NOMO-1 (cell line): ENCODE results near the gene POR.

Experiments
- DNase-seq, 2 experiments: peaks; one replicate each; lab custom pipeline; 2025; ENCODE audit not compliant: unreplicated experiment in 2 of 2; lab: John Stamatoyannopoulos, UW

Gene POR

DNA sequence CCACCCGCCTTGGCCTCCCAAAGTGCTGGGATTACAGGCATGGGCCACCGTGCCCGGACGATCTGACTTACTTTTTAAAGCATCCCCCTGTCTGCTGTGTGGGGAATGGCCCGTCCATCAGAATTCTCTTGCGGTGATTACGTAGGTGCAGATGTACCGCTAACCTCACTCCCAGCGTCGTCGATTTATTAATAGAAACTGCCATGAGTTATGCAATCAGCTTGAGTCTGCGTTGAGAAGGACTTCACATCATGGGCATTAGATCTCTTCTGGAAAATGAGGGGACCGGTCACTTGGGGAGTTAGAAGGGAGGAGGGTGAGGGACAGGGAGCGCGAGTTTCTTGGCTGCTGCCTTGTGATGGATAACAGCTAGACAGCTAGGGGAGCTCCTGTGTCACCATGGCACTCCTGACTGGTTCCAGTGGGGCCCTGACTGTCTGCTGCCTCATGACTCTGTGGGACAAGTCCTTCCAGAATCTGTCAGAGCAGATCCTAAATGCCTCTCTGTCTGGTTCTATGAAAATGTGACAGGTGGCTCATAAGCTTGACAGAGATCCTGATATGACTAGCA, 35.2 kb downstream of the POR start:
- DNase-seq, result peak; percentile 46 to 84

- peak; percentile 94 to 100 for DNase-seq
These were observed 36.6 kb downstream of the POR start for GRCh38 chr7:75951506-75951905.

DNA sequence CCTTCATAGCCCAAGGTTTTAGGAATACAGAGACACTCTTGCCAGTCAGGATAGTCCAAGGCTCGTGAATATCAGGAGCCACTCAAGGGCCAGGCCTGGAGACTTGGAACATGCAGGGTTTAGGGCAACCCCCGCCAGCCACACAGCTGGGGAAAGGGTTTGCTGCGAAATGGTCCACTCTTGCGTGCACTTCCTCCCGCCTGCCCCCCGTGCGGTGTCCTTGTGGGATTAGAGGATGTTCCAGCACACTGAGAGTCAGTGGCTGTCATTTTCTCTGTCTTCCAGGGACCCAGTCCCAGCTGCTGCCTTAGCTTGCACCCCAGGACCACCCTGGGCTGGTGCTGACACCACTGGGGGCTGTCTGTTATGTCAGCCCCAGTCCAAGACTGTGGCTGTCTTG, 38.5 kb downstream of the POR start:
- DNase-seq, result peak in 1 of 2 experiments; percentile 27

GRCh38 chr7:75953931-75954330, 39.0 kb downstream of the POR start:
- DNase-seq, result peak; percentile 71 to 96

- DNase-seq, result no peak
These were observed 40.5 kb downstream of the POR start for GRCh38 chr7:75955331-75955955.

GRCh38 chr7:75957021-75957736, 42.2 kb downstream of the POR start:
- DNase-seq, result no peak

DNA sequence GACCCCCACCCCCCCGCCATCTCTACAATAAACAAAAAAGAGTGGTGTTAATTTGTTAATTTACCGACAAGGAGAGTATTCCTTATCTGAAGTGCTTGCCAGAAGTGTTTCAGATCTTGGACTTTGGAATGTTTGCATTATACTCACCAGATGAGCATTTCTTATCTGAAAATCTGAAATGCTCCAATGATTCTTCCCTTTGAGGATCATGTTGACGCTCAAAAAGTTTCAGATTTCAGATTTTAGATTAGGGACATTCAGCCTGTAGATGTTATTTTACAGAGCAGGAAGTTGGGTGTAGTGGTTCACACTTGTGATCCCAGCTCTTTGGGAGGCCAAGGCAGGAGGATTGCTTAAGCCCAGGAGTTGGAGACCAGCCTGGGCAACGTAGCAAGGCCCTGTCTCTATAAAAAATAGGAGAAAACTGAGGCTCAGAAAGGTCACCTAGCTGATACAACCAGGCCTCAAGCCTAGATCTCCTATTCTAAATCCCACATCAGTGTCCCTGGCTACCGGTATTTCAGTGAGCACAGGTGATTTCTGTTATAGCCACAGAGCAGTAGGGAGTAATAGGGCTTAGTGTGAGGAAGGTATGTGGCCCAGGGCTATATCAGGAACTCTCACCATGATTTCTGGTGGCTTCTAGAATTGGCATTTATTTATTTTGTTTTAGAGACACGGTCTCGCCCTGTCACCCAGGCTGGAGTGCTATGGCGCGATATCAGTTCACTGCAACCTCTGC, 44.0 kb downstream of the POR start:
- no peak for DNase-seq

- DNase-seq, result no peak
These were observed 45.4 kb downstream of the POR start for GRCh38 chr7:75960372-75960771.

DNA sequence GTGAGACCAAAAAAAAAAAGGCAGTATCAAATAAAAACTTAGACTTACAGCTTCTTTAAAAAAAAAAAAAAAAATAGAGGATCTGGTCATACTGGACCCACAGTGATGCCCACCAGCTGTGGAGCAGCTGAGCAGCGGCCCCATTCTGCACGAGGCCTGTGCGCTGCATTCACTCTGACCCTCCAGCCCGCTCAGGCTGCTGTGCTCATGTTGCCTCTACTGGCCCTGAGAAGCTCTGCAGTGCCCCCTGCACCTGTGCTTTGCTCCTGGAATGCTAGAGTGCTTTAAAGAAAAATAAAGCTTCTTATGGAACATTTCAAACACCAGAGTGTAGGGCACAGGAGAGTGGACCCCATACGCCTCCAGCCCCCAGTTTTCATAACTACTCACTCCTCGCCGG, 46.3 kb downstream of the POR start:
- no peak for DNase-seq

DNA sequence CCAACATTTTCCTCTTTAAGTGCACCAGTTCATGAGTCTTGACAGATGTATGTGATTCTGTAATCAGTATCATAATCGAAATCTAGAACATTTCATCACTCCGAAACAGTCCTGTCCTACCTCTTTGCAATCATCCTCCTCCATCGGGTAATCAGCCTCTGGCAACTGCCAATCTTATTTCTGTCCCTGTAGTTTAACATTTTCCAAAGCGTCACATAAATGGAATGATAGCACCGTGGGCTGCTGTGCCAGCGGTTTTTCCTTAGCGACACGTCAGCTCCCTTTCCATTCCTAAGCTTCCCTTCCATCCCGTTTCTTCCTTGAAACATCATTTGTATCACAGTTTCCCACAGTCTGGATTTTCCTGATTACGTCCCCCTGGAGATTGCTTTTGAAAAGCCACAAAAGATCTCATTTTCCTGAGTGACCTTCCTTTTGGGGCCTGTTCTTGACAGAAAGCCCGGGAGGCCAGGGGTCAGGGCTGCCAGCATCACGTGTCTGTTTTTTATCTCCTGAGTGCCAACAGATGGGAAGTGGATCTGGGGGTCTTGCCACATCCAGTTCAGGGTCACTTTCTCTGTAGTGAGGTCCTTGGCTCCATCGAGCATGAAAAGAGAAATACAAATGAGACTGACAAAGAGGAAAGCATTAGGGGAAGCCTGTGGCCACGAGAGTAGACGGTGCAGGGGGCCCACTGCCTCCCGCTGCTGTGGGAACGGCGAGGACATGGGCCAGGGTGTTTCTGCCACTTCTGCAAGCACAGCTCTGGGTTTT, 47.8 kb downstream of the POR start:
- no peak for DNase-seq

DNA sequence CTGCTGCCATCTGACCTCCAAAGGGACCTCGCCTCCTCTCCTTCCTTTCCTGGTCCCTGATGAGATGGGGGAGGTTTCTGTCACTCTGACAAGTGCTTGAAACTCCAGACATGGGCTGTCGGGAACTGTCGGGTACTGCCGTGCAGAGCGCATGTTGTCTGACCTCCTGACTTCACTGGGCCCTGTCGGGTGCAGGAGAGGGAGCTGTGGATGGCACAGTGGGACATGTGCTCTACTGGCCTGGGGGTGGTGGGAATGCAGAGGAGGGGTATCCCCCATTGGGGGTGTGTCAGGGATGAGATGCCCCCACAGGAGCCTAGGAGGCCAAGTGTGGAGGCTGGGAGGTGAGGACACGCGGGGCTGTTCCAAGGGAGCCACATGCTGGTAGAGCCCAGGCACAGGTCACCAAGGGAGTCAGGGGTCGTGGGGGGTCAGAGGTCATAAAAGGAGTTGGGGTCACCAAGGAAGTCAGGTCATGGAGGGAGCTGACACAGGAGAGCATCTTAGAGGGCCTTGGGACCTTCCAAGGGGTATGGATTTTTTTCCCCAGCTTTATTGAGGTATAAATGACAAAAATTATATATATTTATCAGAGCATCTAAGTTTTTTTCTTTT, 48.5 kb downstream of the POR start:
- DNase-seq, result no peak

DNA sequence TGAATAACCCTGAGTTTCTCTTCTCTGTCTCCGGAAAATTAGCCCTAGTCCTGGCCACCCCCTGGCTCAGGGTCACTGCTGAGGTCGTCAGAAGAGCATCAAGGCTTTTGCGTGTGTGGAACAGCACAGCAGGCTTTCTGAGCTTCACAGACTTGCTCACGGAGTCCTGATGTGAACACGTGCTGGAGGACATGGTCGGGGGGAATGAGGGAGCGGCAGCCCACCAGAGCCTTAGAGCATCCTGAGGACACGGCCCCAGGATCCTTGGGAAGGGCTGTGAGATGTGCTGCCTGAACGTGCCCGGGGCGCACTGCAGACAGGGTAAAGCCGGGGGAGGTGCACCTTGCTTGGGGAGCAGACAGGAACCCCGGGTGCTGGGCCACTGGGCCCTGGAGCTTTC, 50.7 kb downstream of the POR start:
- DNase-seq, result no peak

DNA sequence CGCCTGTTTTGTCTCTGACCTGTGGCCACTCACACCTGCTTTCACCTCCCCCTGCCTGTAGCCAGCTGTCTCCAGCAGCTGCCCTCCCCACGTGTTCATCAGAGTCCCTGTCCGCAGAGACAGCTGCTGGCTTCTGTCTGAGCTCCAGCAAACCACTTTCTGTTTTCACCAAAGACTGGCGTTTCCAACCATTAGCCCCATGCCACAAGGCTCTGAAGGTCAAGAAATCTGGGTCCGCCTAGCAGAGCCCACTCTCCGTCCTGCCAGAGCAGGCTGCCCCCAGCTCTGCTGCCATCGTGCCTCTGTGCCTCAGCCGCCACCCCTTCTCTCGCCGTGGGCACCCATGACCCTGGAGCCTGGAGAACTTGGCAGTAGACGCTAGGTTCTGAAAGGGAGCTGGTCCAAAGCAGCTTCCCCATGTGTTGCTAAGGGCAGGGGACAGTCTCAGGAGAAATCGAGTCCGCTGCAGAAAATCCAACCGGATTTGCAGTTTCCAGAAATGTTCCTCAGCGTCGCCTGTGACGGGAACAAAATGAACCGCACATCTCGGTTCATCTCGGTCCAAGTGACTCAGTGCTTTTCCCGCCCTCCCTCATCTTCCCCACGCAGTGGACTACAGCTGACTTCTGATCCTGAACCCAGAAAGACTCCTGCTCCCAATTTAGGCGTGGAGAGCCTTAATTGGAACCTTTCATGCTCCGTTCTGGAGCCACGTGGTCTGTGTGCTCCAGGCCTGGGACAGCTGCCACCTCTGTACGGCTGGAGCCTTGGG, 51.4 kb downstream of the POR start:
- DNase-seq, result no peak

DNA sequence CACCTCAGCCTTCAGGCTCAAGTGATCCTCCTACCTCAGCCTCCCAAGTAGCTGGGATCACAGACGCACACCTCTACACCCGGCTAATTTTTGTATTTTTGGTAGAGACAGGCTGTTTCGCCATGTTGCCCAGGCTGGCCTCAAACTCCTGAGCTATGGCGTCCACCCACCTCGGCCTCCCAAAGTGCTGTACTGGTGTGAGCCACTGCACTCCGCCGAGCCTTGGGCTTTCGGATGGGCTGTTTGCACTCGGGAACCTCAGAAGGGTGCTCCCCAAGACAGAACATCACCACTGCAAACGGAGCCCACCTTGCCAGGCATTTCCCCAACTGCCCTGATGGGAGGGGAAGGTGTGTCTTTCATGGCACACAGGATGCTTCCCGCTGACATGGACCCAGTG, 52.1 kb downstream of the POR start:
- no peak for DNase-seq

DNA sequence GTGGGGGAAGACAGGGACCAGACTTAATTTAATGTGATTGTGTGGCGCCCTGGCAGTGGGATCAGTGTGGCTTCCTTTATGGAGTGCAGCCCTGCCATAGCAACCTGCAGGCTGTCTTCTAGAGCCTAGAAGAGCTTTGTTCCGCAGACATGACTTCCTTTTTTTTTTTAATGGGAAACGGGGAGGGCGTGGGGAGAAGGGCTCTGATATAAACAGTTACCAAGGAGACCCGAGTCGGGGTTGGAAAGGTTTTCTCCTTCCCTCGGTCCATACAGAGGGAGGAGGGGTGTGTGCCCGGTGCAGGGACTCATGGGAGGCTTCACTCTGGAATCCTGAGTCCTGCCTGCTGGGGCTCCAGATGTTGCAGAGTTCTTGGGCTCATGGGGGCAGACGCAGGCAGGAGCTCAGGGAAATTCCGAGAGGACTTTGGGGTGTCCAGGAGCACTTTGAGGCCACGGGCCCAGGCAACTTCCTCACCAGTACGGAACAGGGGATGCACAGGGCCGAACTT, 52.6 kb downstream of the POR start:
- DNase-seq, result peak; percentile 68 to 73

DNA sequence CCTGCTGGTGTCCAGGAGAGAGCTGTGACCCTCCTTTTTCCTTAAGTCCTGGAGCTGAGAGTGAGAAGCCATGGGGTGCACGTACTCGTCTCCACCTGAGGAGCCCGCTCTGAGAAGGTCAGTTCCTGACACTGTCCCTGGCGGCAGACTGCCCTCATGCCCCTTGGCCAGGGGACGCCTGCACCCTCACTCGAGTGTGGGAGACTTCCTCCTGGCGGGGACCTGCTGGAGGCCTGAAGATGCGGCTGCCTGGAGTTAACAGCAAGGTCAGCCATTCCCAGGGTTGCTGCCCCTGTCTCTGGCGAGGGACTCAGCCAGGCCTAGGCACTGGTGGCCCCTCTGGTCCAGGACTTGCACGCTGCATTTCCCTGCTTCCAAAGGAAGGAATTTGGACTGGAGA, 53.1 kb downstream of the POR start:
- DNase-seq, result no peak

DNA sequence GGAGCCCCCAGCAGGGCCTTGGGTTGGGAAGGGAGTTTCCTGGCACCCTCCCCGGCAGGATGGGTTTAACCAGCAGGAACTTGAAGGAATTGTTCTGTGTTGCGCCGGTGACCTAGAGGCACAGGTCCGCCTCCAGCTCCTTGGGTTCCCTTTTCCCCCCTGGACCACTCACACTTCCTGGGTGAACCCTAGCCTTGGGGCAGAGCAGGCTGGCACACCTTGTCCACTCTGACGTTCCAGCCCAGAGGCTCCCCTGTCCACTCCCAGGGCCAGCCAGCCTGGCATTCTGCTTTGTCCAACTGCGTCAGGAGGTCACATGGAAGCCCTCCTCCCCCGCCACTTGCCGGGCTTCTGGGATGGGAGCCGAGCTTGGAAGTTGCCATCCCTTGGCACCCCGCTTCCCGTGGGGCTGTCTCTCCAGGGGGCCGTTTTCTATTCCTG, 53.6 kb downstream of the POR start:
- DNase-seq, result no peak

DNA sequence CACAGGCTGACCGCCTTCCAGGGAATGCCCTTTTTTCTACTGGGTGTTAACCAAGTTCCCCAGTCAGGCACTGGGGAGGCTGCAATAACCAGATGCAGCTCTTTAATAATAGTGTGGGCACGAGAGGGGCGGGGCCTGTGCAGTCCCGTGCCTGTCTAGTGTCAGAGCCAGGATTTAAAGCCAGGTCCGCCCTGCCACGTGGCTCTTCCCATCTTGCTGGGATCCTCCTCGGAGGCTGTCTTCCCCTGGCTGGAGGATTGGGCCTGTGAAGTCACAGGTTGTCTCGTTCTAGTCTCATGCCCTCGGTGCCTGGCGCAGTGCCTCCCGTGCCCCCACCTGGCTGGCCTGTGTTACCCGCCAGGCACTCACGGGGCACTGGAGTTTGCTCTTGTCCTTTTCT, 54.2 kb downstream of the POR start:
- DNase-seq, result no peak

GRCh38 chr7:75969704-75970498, 54.9 kb downstream of the POR start:
- no peak for DNase-seq
